Hindlimb muscle (tissue), 1 donor: ENCODE data around the gene GAB2. TPM values are rescaled to one million over a fixed set of nuclear protein-coding genes. Genes with fewer than 3 reads are reported as not detected.

ENCODE experiments used
- DNase-seq: peaks from one replicate; pipeline ENCODE4 v3.0.0-alpha.2; 2013
- polyA plus RNA-seq: library from polyadenylated mRNA; unstranded; fragments of 120-200 nt; gene quantifications from one replicate; pipeline ENCODE4 v1.2.1, GENCODE V29; 2013; ENCODE audit not compliant: insufficient read length

Gene GAB2
- polyA plus RNA-seq, 1 donor: 15.1 TPM

- no peak for DNase-seq
Measured at GRCh38 chr11:78340530-78340929, 77.1 kb downstream of the GAB2 start.

- DNase-seq: no peak
Measured at GRCh38 chr11:78339945-78340344, 77.7 kb downstream of the GAB2 start.

GRCh38 chr11:78339483-78339882, 78.1 kb downstream of the GAB2 start:
- no peak for DNase-seq

- no peak for DNase-seq
Measured at GRCh38 chr11:78338702-78339101, 78.9 kb downstream of the GAB2 start.

GRCh38 chr11:78338138-78338537, 79.5 kb downstream of the GAB2 start:
- DNase-seq: no peak

- DNase-seq: no peak
Measured at GRCh38 chr11:78337554-78337924, 80.1 kb downstream of the GAB2 start.

- no peak for DNase-seq
Measured at GRCh38 chr11:78336877-78337553, 80.6 kb downstream of the GAB2 start.

- DNase-seq: no peak
Measured at GRCh38 chr11:78334109-78334508, 83.5 kb downstream of the GAB2 start.

GRCh38 chr11:78332872-78333271, 84.7 kb downstream of the GAB2 start:
- no peak for DNase-seq

GRCh38 chr11:78332174-78332866, 85.3 kb downstream of the GAB2 start:
- DNase-seq: no peak

GRCh38 chr11:78331711-78332110, 85.9 kb downstream of the GAB2 start:
- no peak for DNase-seq

- no peak for DNase-seq
Measured at GRCh38 chr11:78330361-78330760, 87.3 kb downstream of the GAB2 start.

- DNase-seq: no peak
Measured at GRCh38 chr11:78327945-78328344, 89.7 kb downstream of the GAB2 start.

- DNase-seq: no peak
Measured at GRCh38 chr11:78325274-78325781, 92.3 kb downstream of the GAB2 start.

GRCh38 chr11:78323363-78323762, 94.3 kb downstream of the GAB2 start:
- DNase-seq: no peak

- peak; percentile 23 for DNase-seq
Measured at GRCh38 chr11:78319453-78319955, 98.1 kb downstream of the GAB2 start.

GRCh38 chr11:78318321-78319114, 99.1 kb downstream of the GAB2 start:
- peak; percentile 22 for DNase-seq

GRCh38 chr11:78315724-78316123, 101.9 kb downstream of the GAB2 start:
- no peak for DNase-seq

GRCh38 chr11:78314762-78315161, 102.9 kb downstream of the GAB2 start:
- no peak for DNase-seq

GRCh38 chr11:78313898-78314297, 103.7 kb downstream of the GAB2 start:
- DNase-seq: no peak

GRCh38 chr11:78313181-78313795, 104.3 kb downstream of the GAB2 start:
- no peak for DNase-seq

GRCh38 chr11:78312712-78313111, 104.9 kb downstream of the GAB2 start:
- no peak for DNase-seq
